ENCODE measurements around the gene ATP6V1F. TPM values are rescaled to one million over a fixed set of nuclear protein-coding genes. Genes with fewer than 3 reads are reported as not detected.
A peak's percentile ranks its signal among the peaks of the same experiment; 100 is the strongest.

Gene ATP6V1F
- total RNA-seq, 4 donors from 2014 or later, result 49.6 to 109 (median 86.6) TPM

DNA sequence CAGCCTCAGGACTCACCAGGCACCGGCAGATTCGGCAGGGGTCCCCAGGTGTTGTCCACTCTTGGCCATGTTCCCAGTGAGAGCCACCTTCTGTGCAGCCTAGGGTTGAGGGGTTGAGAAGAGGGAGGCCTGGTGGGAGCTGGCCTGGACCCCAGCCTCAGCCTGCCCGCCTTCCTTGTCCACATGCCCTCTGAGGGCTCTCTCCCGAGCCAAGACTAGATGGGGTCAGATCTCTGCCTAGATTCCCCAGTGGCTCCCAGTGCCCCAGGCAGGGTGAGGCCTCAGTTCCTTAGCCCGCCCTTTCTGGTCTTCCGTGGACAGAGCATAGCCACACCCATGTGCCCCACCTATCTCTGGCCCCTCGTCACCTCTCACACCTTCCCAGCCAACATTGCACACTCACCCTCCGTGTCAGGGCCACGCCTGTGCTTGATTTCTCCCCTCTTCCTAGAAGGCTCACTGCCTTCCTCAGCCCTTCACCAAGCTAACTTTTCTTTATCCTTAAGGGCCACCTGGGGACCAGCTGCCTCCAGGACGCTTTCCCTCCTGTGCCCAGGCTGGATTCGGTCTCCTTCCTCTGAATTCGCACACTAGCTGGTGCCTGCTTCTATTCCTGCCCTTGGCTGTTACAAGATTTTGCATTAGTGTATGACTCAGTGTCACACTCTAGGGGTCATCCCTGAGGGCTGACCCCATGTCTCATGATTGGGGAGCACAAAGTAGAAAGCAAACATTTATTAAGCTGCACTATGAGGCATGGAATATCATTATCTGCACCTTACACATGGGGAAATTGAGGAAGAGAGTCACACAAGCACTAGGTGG, 40.3 kb downstream of the ATP6V1F start:
- H3K27me3 ChIP-seq, result no peaks in the 10 kb centered on the region
- no peak for DNase-seq
- H3K4me1 ChIP-seq, result no peaks in the 10 kb centered on the region
- H3K27ac ChIP-seq, result no peak overlapping the region
- no peaks in the 10 kb centered on the region for H3K9me3 ChIP-seq
- 82 to 92% methylated on average over 10 to 12 of the region's 12 CpGs for WGBS, 2 donors
- no peaks in the 10 kb centered on the region for H3K36me3 ChIP-seq
- H3K4me3 ChIP-seq (replicated peaks in 1 of 3), result no peak overlapping the region
- TF ChIP-seq, protein P1, sequence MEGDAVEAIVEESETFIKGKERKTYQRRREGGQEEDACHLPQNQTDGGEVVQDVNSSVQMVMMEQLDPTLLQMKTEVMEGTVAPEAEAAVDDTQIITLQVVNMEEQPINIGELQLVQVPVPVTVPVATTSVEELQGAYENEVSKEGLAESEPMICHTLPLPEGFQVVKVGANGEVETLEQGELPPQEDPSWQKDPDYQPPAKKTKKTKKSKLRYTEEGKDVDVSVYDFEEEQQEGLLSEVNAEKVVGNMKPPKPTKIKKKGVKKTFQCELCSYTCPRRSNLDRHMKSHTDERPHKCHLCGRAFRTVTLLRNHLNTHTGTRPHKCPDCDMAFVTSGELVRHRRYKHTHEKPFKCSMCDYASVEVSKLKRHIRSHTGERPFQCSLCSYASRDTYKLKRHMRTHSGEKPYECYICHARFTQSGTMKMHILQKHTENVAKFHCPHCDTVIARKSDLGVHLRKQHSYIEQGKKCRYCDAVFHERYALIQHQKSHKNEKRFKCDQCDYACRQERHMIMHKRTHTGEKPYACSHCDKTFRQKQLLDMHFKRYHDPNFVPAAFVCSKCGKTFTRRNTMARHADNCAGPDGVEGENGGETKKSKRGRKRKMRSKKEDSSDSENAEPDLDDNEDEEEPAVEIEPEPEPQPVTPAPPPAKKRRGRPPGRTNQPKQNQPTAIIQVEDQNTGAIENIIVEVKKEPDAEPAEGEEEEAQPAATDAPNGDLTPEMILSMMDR (IDR thresholded peaks at IDR 0.05), result no peak
- TF ChIP-seq POLR2A (IDR thresholded peaks at IDR 0.05), result no peak
- intact Hi-C loops (cut with DNase I), result loop anchor here (5.0 kb wide), 1 partner anchor 309 kb away; no protein-coding TSS in a partner anchor

DNA sequence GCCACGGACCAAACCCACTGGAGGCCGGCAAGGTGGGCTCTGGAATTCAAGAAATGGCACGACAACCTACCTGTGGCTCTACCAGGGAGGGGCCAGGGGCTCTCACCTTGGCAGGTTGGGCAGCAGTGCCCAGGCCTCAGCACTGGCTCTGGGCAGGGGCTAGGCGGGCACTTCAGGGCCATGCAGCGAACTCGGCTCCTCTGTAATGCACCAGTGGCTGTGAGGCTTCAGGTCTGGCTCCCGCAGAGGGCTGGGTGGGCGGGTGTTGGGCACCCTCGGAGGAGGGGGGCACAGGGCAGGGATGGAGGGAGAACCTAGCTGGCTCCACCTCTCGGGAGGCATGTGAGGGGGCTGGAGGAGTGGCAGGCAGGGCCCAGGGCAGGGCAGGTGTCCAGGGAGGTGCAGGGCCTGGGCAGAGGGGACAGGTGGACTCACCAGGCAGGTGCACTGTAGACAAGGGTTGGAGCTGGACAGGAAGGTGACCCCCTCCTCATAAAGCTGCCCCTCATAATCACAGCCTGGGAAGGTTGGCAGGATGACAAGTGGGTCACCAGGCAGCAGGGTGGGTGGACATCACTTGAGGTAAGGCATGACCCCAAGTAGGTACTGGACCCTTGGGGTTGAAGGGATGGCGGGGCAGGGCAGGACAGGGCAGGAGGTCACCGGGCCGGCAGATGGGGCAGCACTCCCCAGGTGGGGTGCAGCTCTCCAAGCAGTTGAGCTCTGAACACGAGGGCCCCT, 41.1 kb downstream of the ATP6V1F start:
- Histone ChIP-seq H3K4me1 (no peaks in the 10 kb centered on the region), H3K27ac (no peak overlapping the region), H3K9me3 (no peaks in the 10 kb centered on the region), H3K4me3 (replicated peaks in 1 of 3) (no peak overlapping the region), H3K36me3 (no peaks in the 10 kb centered on the region), H3K27me3 (no peaks in the 10 kb centered on the region)
- TF ChIP-seq, protein P1 (IDR thresholded peaks at IDR 0.05), result no peak
- TF ChIP-seq POLR2A (IDR thresholded peaks at IDR 0.05), result no peak
- DNase-seq, result no peak
- WGBS, 2 donors, result 75 to 80% methylated on average over 11 to 14 of the region's 14 CpGs
- intact Hi-C loops (cut with DNase I), result loop anchor here (5.0 kb wide), 1 partner anchor 309 kb away; no protein-coding TSS in a partner anchor

DNA sequence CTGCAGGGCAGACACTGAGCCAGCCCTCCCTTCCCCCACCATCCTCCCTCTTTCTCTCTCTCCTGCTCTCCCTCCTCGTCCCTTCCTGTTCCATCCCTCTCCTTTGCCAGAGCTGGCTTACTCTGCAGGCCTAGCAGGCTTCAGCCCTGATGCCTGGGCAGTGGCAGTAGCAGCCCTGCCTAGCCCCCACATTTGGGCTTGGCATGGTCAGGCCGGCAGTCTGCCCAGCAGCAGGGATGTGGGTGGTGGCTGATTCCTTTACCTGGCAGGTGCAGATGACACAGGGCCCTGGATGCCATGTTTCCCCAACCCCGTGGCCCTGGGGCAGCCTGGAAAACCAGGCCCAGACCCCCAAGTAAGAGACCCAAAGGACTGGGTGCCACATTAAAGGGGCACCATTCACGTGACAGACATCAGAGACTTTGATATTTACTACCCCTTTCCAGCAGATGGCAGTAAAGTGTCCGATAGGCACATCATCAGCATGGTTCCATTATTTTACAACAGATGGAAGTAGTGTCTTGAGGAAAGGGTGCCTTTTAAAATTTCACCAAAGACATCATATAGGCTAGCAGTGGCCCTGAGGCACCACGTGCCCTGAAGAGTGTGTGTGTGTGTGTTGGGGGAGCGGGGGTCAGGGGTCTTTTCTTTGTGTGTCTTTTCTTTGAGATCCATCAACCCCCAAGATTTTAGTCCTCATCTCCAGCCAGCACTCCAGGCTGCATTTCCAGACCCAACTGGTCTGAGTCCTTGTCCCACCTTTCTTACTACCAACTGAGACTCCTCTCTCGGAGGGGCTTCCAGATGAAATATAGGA, 41.9 kb downstream of the ATP6V1F start:
- DNase-seq, result no peak
- no peaks in the 10 kb centered on the region for H3K36me3 ChIP-seq
- H3K4me1 ChIP-seq, result peaks cover under 1% of the 10 kb centered on the region in 2 donors
- H3K27me3 ChIP-seq, result no peaks in the 10 kb centered on the region
- TF ChIP-seq POLR2A (IDR thresholded peaks at IDR 0.05), result no peak
- TF ChIP-seq, protein P1 (IDR thresholded peaks at IDR 0.05), result peak; percentile 37 to 71 (median 63)
- no peaks in the 10 kb centered on the region for H3K9me3 ChIP-seq
- H3K4me3 ChIP-seq (replicated peaks in 1 of 3), result no peak overlapping the region
- WGBS, 2 donors, result 41 to 51% methylated on average over 8 of the region's 8 CpGs
- H3K27ac ChIP-seq, result no peak overlapping the region
- intact Hi-C loops (cut with DNase I), result loop anchor here (5.0 kb wide), 2 partner anchors 188 to 308 kb away; no protein-coding TSS in a partner anchor

DNA sequence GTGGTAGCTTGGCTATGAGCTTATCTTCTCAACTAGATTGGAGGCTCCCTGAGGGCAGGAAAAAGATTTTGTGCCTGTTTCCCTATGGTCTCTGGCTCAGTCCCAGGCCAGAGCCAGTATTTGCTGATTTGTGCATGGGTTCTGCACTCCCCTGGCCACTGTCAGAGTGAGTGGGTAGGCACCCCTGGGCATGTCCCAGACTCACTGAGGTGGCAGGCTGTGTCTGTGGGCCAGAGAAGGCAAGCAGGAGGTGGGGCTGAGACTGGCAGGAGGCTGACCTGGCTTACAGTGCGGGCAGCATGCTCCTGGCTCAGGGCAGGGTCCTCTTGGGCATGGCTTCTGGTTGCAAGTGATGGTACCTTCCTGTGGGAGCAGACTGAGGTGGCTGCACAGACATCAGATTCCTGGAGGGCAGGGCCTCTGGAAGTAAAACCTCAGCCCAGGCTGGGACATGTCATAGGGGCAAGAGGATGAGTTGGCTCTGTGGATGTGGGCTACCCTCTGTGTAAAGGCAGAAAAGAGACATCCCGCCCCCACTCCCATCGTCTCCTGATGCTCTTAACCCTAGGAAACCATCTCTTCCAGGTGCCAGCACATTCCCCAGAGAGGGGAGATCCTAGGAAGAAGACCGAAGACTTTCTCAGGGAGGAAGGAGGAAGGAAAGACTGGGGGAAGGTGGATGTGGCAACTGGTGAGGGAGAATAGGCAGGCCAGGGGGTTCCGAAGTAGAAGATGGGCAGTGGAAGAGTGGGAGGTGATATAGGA, 43.5 kb downstream of the ATP6V1F start:
- Histone ChIP-seq H3K4me3 (replicated peaks in 1 of 3) (no peak overlapping the region), H3K4me1 (peaks cover 5 to 12% of the 10 kb centered on the region in 2 donors), H3K36me3 (no peaks in the 10 kb centered on the region), H3K9me3 (no peaks in the 10 kb centered on the region), H3K27ac (no peak overlapping the region), H3K27me3 (peaks cover 8% of the 10 kb centered on the region)
- no peak for TF ChIP-seq POLR2A (IDR thresholded peaks at IDR 0.05)
- TF ChIP-seq, protein P1 (IDR thresholded peaks at IDR 0.05), result no peak
- intact Hi-C loops (cut with DNase I), result loop anchor here (5.0 kb wide), 1 partner anchor 186 kb away; no protein-coding TSS in a partner anchor
- 87 to 89% methylated on average over 4 to 5 of the region's 5 CpGs for WGBS, 2 donors
- no peak for DNase-seq

Data from thyroid gland (tissue), 4 donors.